Measurements from ENCODE around the gene HES4.
A peak's percentile ranks its signal among the peaks of the same experiment; 100 is the strongest.
"Not testable (repeated sequence)": the region's sequence is repeated elsewhere in the genome, so short reads cannot be mapped to it uniquely, and the experiment has no call there.

The HES4 gene

DNA sequence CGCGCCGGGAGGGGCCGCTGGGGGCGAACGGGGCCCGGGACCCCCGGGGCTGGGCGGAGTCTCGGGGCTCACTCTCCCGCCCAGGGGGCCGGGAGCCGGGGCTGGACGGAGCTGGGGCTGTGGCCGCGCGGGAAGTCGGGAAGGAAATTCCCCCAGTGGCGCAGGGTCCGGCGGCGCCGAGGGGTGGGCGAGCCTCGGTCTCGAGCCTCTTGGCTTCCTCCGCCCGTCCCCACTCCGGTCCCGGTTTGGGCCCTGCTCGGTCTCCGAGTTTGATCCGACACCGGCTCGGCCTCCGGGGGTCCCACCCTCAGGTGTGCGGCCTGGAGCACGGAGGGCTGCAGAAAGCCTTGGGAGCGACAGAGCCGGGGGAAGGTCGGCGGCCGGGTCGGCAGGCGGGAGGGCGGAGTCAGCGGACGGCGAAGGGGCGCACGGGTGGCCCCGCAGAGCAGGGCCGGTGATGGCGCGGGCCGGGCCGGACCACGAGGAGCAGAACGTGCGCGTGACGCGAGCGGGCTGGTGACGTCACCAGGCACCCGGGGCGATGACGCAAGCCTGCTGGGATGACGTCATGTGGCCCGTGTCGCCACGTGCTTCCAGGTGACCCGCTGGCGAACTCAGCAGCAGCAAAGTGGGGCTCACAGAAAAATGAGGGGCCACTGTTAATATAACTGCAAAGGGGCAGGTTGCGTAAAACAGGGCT lies 610 bp upstream of the HES4 start:
- H3K4me3 ChIP-seq (ENCODE audit: low read depth, low read length), result peak overlapping the region; percentile 51

DNA sequence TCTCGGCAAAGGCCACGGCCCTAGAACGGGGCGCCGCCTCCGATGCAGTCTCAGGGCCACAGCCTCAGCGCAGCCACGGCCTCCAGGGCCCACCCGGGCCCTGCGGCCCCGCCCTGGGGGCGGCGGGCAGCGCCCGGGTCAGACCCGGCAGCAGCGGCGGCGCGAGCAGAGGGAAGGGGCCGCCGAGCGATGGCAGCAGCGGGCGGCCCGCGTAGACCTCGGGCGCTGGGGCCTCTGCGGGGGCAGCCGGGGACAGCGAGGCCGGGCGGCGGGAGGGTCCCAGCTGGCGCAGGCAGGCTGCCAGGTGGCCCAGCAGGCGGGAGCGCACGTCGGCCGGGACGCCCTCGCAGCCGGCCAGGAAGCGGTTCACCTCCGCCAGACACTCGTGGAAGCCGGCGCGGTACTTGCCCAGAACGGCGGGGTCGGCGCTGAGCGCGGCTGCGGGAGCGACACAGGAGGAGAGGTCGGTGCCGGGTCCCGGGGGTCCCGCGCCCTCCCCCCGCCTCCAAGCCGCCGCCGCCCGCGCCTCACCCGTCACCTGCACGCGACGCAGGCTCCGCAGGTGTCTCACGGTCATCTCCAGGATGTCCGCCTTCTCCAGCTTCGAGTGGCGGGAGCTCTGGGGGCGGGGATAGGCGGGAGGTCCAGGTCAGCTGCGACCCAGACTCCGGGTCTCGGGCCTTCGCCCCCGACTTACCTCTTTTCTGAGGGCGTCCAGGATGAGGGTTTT lies 737 bp downstream of the HES4 start:
- H3K4me3 ChIP-seq (ENCODE audit: low read depth, low read length), result peak overlapping the region; percentile 24

DNA sequence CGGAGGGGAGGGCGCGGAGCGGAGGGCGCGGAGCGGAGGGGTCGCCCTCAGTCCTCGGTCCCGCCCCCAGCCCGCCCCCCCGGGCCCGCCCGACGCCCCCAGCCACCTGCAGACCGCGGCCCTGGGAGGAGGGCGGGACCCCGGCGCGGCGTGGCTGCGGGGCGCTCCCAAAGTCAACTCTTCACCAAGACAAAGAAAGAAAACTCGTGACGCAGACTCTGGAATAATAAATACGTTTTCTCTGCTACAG lies 1.2 kb downstream of the HES4 start:
- peak overlapping the region; percentile 24 for H3K4me3 ChIP-seq (ENCODE audit: low read depth, low read length)

DNA sequence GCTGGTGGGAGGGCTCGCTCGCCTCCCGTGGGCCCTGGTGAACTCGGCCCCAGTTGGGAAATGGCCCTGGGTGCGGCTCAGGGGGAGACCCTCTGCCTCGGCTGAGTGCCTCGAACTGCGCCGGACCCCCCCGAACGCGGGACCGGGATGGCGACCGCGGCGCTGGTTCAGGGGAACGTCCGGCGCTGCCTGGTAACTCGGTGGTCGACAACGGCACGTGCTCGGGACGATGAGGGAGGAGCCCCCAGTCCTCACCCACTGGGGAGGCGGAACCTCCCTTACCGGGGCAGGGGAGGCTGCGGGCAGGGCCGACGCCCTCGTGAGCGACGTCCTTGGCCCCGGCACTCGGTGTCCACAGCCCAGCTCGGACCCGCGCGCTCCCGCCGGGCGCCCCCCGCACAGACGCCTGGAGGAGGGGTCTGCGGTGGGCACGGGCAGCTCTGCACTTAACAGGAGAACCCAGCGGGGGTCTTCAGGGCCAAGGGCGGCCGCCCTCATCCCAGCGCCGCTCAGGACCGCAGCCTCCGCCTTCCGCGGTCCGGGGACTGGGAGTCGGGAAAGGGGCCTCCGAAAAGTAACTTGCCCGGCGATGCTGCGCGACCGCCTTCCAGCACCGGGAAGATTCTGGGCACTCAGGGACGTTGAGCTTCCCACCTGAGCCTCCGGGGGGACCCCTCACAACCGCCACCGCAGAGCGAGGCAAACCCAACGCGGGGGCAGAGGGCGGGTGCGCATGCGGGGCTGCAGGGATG lies 1.7 kb downstream of the HES4 start:
- no peak overlapping the region for H3K4me3 ChIP-seq (ENCODE audit: low read depth, low read length)

DNA sequence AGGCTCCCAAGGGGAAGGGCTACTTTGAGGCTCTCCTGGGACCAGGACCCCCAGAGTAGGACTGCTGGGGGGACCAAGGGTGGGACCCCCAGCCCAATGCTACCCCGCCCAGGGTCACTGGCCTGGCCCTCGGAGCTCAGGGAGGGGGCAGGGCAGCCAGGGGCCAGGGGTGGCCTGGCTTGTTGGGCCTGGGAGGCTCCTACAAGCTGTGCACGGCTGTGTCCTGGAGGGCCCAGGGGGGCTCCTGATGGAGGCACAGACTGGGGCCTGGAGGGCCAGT lies 2.2 kb downstream of the HES4 start:
- H3K4me3 ChIP-seq (ENCODE audit: low read depth, low read length), result no peak overlapping the region

DNA sequence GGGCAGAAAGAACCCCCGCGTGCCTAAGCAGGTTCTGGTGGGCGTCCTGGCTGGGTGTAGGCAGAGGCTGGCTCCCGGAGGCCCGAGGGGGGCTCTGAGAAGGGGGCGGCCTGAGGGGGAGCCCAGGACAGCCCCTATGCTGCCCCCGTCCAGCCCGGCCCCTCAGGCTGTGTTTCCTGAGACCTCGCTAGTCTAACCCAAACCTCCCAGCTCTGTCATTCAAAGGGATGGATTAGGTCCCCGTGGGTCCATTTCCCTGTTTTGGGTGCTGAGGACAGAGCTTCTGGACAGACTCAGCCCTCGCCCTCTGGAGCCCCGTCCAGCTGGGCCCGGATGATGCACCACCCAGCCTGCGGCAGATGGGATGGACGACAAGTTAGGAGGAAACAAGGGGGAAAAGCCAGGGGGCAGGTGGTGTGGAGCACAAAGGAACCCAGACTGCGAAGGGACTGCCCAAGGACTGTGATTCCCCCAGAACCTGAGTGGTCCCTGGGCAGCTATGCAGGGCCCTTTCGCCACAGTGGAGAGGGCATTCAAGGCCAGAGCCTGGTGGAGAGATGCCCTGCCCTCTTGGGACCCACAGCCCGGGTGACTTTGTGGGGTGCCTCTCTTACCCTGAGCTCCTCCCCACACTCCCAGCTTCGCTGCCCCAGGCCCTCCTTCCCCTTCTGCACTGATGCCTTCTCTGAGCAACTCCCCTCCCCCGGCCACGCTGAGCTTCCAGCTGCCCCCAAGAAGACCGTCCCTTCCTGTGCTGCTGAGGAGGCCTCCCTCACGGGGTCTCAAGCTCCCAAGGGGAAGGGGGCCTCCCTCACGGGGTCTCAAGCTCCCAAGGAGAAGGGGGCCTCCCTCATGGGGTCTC lies 2.8 kb downstream of the HES4 start:
- H3K4me3 ChIP-seq (ENCODE audit: low read depth, low read length), result no peak overlapping the region

DNA sequence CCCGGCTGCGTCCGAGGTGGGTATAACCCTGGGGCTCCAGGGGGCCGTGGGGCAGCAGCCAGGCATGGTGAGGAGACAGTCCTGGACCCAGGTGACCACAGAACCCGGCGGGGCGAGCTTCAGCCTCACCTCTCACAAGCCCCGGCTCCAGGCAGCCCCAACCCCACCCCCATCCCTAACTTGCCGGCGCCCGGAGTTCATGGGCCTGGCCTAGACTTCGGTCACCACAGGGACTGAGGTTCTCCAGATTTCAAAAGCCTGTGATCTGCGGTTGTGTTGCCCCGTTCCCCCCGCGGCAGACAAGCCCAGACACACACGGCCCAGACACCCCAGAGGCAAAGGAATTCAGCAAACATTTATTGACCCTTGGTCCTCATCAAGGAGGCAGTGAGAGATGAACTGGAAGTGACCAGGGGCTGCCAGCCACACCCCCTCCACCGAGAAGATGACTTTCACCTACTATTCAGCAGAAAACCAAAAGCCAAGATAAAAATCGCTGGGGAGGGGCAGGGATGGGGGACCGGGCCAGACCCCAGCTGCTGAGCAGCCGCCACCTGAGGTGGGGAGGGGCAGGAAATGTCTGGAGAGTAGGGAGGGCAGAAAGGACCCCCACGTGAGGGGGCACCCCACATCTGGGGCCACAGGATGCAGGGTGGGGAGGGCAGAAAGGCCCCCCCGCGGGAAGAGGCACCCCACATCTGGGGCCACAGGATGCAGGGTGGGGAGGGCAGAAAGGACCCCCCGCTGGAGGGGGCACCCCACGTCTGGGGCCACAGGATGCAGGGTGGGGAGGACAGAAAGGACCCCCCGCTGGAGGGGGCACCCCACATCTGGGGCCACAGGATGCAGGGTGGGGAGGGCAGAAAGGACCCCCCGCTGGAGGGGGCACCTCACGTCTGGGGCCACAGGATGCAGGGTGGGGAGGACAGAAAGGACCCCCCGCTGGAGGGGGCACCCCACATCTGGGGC lies 3.9 kb downstream of the HES4 start:
- H3K4me3 ChIP-seq (ENCODE audit: low read depth, low read length), result no peak overlapping the region

DNA sequence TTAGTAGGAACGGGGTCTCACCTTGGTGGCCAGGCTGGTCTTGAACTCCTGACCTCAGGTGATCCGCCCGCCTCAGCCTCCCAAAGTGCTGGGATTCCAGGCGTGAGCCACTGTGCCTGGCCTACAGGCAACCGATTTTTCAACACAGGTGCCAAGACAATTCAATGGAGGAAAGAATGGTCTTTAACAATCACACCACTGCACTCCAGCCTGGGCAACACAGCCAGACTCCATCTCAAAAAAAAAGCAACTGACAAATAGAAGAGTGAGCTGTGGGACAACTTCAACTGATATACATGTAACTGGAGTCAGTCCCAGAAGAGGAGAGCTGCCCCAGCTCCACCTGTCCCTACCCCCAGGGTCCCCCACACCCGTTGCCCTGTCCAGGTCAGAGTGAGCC lies 5.4 kb downstream of the HES4 start:
- H3K4me3 ChIP-seq (ENCODE audit: low read depth, low read length), result not testable (repeated sequence)

DNA sequence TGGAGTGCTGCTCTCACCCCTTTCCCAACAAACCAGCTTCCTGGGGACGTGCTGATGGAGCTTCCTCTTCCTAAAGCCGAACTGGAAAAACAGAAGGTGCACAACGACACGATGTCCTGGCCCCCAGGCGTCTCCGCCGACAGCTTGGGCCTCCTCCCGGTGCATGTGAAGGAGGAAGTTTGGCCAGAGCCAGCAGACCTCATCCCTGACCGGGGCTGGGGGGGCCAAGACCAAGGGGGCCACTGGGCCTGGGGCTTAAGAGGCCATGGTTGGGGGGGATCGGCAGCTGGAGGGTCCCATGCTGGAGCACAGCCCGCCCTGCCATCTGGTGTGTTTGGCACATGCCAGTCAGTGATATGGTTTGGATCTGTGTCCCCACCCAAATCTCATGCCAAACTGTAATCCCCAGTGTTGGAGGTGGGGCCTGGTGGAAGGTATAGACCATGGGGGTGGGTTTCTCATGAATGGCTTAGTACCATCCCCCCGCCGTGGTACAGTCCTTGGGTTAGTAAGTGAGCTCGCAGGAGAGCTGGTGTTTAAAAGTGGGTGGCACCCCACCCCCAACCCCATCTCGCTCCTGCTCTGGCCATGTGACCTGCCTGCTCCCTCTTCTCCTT lies 6.4 kb downstream of the HES4 start:
- H3K4me3 ChIP-seq (ENCODE audit: low read depth, low read length), result no peak overlapping the region

DNA sequence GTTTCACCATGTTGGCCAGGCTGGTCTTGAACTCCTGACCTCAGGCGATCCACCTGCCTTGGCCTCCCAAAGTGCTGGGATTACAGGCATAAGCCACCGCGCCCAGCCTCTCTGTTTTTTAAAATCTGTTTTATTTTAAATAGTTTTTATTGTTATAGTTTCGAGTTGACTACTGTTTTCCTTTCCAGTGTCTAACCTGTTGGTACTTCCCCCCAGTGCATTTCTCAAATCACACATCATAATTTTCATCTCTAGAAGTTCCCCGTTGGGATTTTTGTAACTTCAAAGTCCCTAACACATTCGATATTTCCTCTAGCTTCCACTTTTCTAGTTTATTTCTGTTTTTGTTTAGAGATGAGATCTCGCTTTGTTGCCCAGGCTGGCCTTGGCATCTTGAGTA lies 7.5 kb downstream of the HES4 start:
- H3K4me3 ChIP-seq (ENCODE audit: low read depth, low read length), result no peak overlapping the region

DNA sequence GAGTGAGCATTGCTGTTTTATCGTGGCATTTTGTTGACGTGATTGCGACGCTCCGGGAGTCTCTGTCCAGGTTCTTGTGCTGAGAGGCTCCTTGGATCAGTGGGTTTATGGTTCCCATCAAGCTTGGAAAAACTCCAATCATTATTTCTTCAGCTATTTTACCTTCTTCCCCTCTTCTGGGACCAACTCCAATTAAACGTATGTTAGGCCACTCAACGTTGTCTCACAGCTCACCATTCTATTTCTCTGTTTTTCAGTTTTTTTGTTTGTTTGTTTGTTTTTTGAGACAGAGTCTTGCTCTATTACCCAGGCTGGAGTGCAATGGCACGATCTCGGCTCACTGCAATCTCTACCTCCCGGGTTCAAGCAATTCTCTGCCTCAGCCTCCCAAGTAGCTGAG lies 8.0 kb downstream of the HES4 start:
- H3K4me3 ChIP-seq (ENCODE audit: low read depth, low read length), result no peak overlapping the region

DNA sequence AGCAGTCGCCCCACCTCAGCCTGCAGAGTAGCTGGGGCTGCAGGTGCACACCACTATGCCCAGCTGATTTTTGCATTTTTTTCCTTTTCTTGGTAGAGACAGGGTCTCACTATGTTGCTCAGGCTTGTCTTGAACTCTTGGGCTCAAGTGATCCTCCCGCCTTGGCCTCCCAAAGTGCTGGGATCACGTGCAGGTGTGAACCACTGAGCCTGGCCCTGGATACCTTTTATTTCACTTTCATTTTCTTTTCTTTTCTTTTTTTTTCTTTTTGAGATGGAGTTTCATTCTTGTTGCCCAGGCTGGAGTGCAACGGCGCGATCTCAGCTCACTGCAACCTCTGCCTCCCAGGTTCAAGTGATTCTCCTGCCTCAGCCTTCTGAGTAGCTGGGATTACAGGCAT lies 8.6 kb downstream of the HES4 start:
- not testable (repeated sequence) for H3K4me3 ChIP-seq (ENCODE audit: low read depth, low read length)

DNA sequence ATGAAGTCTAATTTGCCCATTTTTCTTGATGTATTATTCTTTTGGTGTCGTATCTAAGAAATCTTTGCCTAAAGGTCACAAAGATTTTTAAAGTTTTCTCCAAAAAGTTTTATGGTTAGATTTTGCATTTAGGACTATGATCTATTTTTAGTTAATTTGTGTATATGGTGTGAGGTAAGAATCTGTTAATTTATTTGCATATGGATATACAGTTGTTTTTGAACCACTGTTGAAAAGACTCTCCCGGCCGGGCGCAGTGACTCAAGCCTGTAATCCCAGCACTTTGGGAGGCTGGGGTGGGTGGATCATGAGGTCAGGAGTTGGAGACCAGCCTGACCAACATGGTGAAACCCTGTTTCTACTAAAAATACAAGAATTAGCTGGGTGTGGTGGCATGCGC lies 11.8 kb downstream of the HES4 start:
- H3K4me3 ChIP-seq (ENCODE audit: low read depth, low read length), result not testable (repeated sequence)

DNA sequence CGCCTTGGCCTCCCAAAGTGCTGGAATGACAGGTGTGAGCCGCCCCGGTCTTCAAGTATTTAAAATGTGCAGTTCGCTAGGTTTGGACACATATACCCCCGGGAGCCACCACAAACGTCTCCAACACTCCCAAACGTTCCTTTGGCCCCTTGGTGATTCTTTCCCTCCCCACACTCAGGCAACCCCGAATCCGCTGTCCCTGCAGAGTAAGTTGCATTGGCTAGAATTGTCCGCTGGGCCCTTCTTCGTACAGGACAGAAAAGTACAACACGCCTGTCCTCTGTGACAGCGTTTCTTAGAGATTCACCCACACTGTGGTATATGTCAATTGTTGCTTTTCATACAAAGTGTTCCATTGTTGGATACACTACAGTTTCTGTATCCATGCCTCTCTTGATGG lies 14.8 kb downstream of the HES4 start:
- H3K4me3 ChIP-seq (ENCODE audit: low read depth, low read length), result no peak overlapping the region

DNA sequence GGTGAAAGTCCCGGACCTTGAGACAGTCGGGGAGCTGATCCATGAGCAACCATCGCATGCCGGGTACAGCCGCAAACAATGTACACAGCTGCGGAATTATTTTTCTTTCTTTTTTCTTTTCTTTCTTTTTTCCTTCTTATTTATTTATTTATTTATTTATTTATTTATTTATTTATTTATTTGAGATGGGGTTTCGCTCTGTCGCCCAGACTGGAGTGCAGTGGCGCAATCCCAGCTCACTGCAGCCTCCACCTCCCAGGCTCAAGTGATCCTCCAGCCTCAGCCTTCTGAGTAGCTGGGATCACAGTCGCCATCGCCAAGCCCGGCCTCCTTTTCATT lies 15.5 kb downstream of the HES4 start:
- no peak overlapping the region for H3K4me3 ChIP-seq (ENCODE audit: low read depth, low read length)

DNA sequence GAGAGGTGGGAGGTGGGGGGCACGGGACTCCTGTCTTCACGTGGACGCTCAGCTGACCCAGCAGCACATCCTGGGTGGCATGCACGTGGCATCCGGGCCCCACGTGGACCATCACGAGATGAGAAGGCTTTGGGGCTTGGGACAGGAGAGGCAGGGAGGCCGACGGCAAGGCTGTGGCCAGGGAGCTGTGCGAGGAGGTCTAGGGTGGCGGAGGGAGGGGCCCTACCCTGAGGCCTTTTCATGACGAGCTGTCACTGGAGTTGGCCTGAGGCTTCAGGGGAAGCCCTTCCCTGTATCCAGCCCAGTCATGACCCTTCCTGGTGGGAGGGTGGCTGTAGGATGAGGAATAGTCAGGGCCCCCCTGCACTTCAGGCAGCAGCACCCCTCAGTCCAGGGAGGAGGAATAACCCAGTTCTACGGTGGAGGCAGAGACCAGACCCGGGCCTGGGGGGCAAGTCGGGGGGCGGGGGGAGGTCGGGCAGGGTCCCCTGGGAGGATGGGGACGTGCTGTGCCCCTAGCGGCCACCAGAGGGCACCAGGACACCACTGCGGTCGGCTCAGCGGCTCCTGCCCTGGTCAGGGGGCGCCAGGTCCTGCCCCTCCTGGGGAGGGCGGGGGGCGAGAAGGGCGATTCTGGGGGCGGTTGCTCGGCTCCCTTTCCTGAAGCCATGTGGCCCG lies 16.0 kb downstream of the HES4 start:
- H3K4me3 ChIP-seq (ENCODE audit: low read depth, low read length), result no peak overlapping the region

DNA sequence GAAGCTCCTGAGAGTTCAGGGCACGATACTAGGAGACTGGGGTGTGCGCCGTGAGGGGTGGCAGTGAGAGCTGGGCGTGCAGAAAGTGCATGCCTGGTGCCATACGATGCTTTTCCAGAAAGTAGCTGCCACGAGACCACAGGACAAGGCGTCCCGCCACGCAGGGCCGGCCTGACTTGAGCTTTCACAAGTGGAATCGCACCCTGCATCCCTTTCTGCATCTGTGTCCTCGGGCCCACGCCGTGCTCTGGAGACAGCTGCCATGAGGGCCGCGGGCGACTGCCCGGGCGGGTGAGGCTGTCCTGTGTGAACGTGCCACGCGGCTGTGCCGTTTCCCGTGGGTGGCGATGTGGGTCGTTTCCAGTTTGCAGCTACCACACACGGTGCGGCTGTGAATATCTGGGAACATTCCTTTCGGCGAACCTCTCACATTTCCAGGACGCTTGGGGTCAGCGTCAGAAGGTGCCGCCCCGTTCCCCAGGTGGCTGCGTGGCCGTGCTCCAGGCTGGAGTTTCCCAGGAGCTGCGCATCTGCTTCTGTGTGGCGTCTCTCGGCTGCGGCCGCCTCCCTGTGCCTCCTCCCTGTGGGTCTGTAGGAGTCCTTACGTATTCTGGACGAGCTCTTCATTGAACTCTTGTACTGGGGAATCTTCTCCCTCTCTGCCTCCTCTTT lies 17.0 kb downstream of the HES4 start:
- H3K4me3 ChIP-seq (ENCODE audit: low read depth, low read length), result no peak overlapping the region

DNA sequence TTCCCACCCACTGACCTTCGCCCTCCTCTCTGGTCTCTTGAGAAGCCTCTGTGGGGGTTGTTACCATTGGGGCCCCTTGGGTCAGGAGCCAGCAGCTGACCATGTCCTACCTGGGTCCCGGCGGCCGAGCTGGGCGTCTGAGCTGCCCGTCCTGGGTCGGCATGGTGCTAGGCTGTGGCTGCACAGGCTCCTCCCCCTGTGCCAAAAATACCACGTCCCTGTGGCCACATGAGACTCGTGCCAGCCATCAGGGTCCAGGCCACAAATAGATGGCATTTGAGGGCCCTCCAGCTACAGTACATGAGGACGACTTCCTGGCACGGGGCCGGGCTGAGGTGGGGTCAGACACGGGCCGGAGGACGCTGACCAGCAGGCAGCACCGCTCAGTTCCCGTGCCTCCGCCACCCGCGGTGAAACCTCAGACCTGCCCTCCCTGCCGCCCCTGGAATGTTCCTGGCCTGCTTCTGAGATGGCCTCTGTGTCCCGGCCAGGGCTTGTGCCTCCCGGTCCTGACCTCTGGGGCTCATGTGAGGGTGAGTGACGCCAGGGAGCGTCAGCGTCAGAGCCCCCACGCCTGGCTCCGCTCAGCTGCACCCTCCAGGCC lies 17.8 kb downstream of the HES4 start, which contains the start of gene PERM1:
PERM1 (minus strand) TSS at position 139 of the 604 bp plus-strand sequence. CDS start 1,064 bp downstream, outside the sequence.
- no peak within 1 kb of the TSS for H3K4me3 ChIP-seq (ENCODE audit: low read depth, low read length)

Measured in iPS-11a (cell line).